ENCODE results near the gene CTIF. TPM values are rescaled to one million over a fixed set of nuclear protein-coding genes. Genes with fewer than 3 reads are reported as not detected.

Gene CTIF
- total and polyA plus RNA-seq, 5 donors from 2014 or later: 0.23 to 1.8 TPM; not detected in 3

GRCh38 chr18:48847807-48848486 lies 309.1 kb downstream of the CTIF start:
- Mint-ChIP-seq H3K4me1 (peaks cover 14 to 27% (median 25%) of the 10 kb centered on the region in 4 donors), H3K9me3 (peaks cover 0 to 4% (median 3%) of the 10 kb centered on the region in 7 donors), H3K27ac (peak overlapping the region in 1 of 3 donors; percentile 54), H3K27me3 (no peaks in the 10 kb centered on the region), H3K4me3 (no peak overlapping the region), H3K36me3 (peaks cover 8% of the 10 kb centered on the region)
- Histone ChIP-seq H3K27ac (ENCODE audit: insufficient read depth, low read length, poor library complexity, severe bottlenecking) (no peak overlapping the region), H3K4me3 (ENCODE audit: low read depth, low read length) (no peak overlapping the region), H3K9me3 (ENCODE audit: control insufficient read depth in 2 of 2, low read length in 2 of 2) (no peaks in the 10 kb centered on the region), H3K36me3 (ENCODE audit: control insufficient read depth, insufficient read depth, low read length) (no peaks in the 10 kb centered on the region), H3K27me3 (ENCODE audit: control insufficient read depth, insufficient read depth, low read length) (no peaks in the 10 kb centered on the region), H3K4me1 (ENCODE audit: control insufficient read depth, insufficient read depth, low read length, poor library complexity, severe bottlenecking) (peaks cover 16% of the 10 kb centered on the region)
- no peak for ATAC-seq (ENCODE audit: low read depth in 2 of 2)
- no peak for DNase-seq

- Histone ChIP-seq H3K27ac (ENCODE audit: insufficient read depth, low read length, poor library complexity, severe bottlenecking) (no peak overlapping the region), H3K4me1 (ENCODE audit: control insufficient read depth, insufficient read depth, low read length, poor library complexity, severe bottlenecking) (peaks cover 8% of the 10 kb centered on the region), H3K27me3 (ENCODE audit: control insufficient read depth, insufficient read depth, low read length) (no peaks in the 10 kb centered on the region), H3K36me3 (ENCODE audit: control insufficient read depth, insufficient read depth, low read length) (no peaks in the 10 kb centered on the region), H3K9me3 (ENCODE audit: control insufficient read depth in 2 of 2, low read length in 2 of 2) (no peaks in the 10 kb centered on the region), H3K4me3 (ENCODE audit: low read depth, low read length) (no peak overlapping the region)
- DNase-seq (no peak), ATAC-seq (ENCODE audit: low read depth in 2 of 2) (no peak)
- Mint-ChIP-seq H3K27me3 (no peaks in the 10 kb centered on the region), H3K36me3 (peaks cover 8% of the 10 kb centered on the region), H3K4me1 (peaks cover 14 to 25% (median 19%) of the 10 kb centered on the region in 4 donors), H3K4me3 (no peak overlapping the region), H3K9me3 (peaks cover 0 to 4% (median 3%) of the 10 kb centered on the region in 7 donors), H3K27ac (no peak overlapping the region)
Measured at GRCh38 chr18:48848641-48849143, 309.9 kb downstream of the CTIF start.

- no peak overlapping the region for H3K4me3 ChIP-seq (ENCODE audit: low read depth, low read length)
- no peaks in the 10 kb centered on the region for H3K27me3 ChIP-seq (ENCODE audit: control insufficient read depth, insufficient read depth, low read length)
- Mint-ChIP-seq H3K4me3 (no peak overlapping the region), H3K27me3 (no peaks in the 10 kb centered on the region), H3K36me3 (peaks cover 2% of the 10 kb centered on the region), H3K9me3 (peaks cover 0 to 4% (median 0%) of the 10 kb centered on the region in 7 donors), H3K4me1 (peaks cover 7 to 21% (median 12%) of the 10 kb centered on the region in 4 donors), H3K27ac (no peak overlapping the region)
- H3K36me3 ChIP-seq (ENCODE audit: control insufficient read depth, insufficient read depth, low read length): no peaks in the 10 kb centered on the region
- H3K4me1 ChIP-seq (ENCODE audit: control insufficient read depth, insufficient read depth, low read length, poor library complexity, severe bottlenecking): no peaks in the 10 kb centered on the region
- H3K9me3 ChIP-seq (ENCODE audit: control insufficient read depth in 2 of 2, low read length in 2 of 2): no peaks in the 10 kb centered on the region
- ATAC-seq (ENCODE audit: low read depth in 2 of 2) (no peak), DNase-seq (no peak)
- H3K27ac ChIP-seq (ENCODE audit: insufficient read depth, low read length, poor library complexity, severe bottlenecking): no peak overlapping the region
Measured at GRCh38 chr18:48850822-48851598, 312.2 kb downstream of the CTIF start.

GRCh38 chr18:48851599-48851960 lies 312.7 kb downstream of the CTIF start:
- H3K27me3 Mint-ChIP-seq: no peaks in the 10 kb centered on the region
- H3K4me3 Mint-ChIP-seq: no peak overlapping the region
- no peak overlapping the region for H3K27ac Mint-ChIP-seq
- Histone ChIP-seq H3K36me3 (ENCODE audit: control insufficient read depth, insufficient read depth, low read length) (no peaks in the 10 kb centered on the region), H3K4me3 (ENCODE audit: low read depth, low read length) (no peak overlapping the region), H3K9me3 (ENCODE audit: control insufficient read depth in 2 of 2, low read length in 2 of 2) (no peaks in the 10 kb centered on the region), H3K4me1 (ENCODE audit: control insufficient read depth, insufficient read depth, low read length, poor library complexity, severe bottlenecking) (no peaks in the 10 kb centered on the region), H3K27me3 (ENCODE audit: control insufficient read depth, insufficient read depth, low read length) (no peaks in the 10 kb centered on the region), H3K27ac (ENCODE audit: insufficient read depth, low read length, poor library complexity, severe bottlenecking) (no peak overlapping the region)
- peaks cover 7 to 20% (median 12%) of the 10 kb centered on the region in 4 donors for H3K4me1 Mint-ChIP-seq
- DNase-seq (no peak), ATAC-seq (ENCODE audit: low read depth in 2 of 2) (no peak)
- no peaks in the 10 kb centered on the region for H3K36me3 Mint-ChIP-seq
- H3K9me3 Mint-ChIP-seq: peaks cover 0 to 1% (median 0%) of the 10 kb centered on the region in 7 donors

- no peaks in the 10 kb centered on the region for H3K36me3 Mint-ChIP-seq
- Histone ChIP-seq H3K27ac (ENCODE audit: insufficient read depth, low read length, poor library complexity, severe bottlenecking) (no peak overlapping the region), H3K4me3 (ENCODE audit: low read depth, low read length) (no peak overlapping the region), H3K4me1 (ENCODE audit: control insufficient read depth, insufficient read depth, low read length, poor library complexity, severe bottlenecking) (no peaks in the 10 kb centered on the region), H3K36me3 (ENCODE audit: control insufficient read depth, insufficient read depth, low read length) (no peaks in the 10 kb centered on the region), H3K9me3 (ENCODE audit: control insufficient read depth in 2 of 2, low read length in 2 of 2) (no peaks in the 10 kb centered on the region), H3K27me3 (ENCODE audit: control insufficient read depth, insufficient read depth, low read length) (no peaks in the 10 kb centered on the region)
- peak overlapping the region in 1 of 3 donors; percentile 84 for H3K27ac Mint-ChIP-seq
- no peaks in the 10 kb centered on the region for H3K27me3 Mint-ChIP-seq
- H3K4me1 Mint-ChIP-seq: peaks cover 7 to 19% (median 10%) of the 10 kb centered on the region in 4 donors
- H3K4me3 Mint-ChIP-seq: no peak overlapping the region
- ATAC-seq (ENCODE audit: low read depth in 2 of 2) (no peak), DNase-seq (no peak)
- no peaks in the 10 kb centered on the region for H3K9me3 Mint-ChIP-seq
Measured at GRCh38 chr18:48852292-48852691, 313.5 kb downstream of the CTIF start.

- ATAC-seq (ENCODE audit: low read depth in 2 of 2) (no peak), DNase-seq (no peak)
- Histone ChIP-seq H3K4me3 (ENCODE audit: low read depth, low read length) (no peak overlapping the region), H3K27ac (ENCODE audit: insufficient read depth, low read length, poor library complexity, severe bottlenecking) (no peak overlapping the region), H3K9me3 (ENCODE audit: control insufficient read depth in 2 of 2, low read length in 2 of 2) (no peaks in the 10 kb centered on the region), H3K27me3 (ENCODE audit: control insufficient read depth, insufficient read depth, low read length) (no peaks in the 10 kb centered on the region), H3K36me3 (ENCODE audit: control insufficient read depth, insufficient read depth, low read length) (no peaks in the 10 kb centered on the region), H3K4me1 (ENCODE audit: control insufficient read depth, insufficient read depth, low read length, poor library complexity, severe bottlenecking) (no peaks in the 10 kb centered on the region)
- Mint-ChIP-seq H3K4me3 (no peak overlapping the region), H3K4me1 (peaks cover 7 to 18% (median 10%) of the 10 kb centered on the region in 4 donors), H3K36me3 (no peaks in the 10 kb centered on the region), H3K27ac (no peak overlapping the region), H3K9me3 (no peaks in the 10 kb centered on the region), H3K27me3 (no peaks in the 10 kb centered on the region)
Measured at GRCh38 chr18:48852794-48853193, 314.0 kb downstream of the CTIF start.

- no peak for DNase-seq
- Mint-ChIP-seq H3K27ac (no peak overlapping the region), H3K9me3 (no peaks in the 10 kb centered on the region), H3K4me1 (peaks cover 7 to 15% (median 10%) of the 10 kb centered on the region in 4 donors), H3K4me3 (no peak overlapping the region), H3K36me3 (no peaks in the 10 kb centered on the region), H3K27me3 (no peaks in the 10 kb centered on the region)
- no peaks in the 10 kb centered on the region for H3K4me1 ChIP-seq (ENCODE audit: control insufficient read depth, insufficient read depth, low read length, poor library complexity, severe bottlenecking)
- no peaks in the 10 kb centered on the region for H3K9me3 ChIP-seq (ENCODE audit: control insufficient read depth in 2 of 2, low read length in 2 of 2)
- H3K27me3 ChIP-seq (ENCODE audit: control insufficient read depth, insufficient read depth, low read length): no peaks in the 10 kb centered on the region
- ATAC-seq (ENCODE audit: low read depth in 2 of 2): no peak
- H3K27ac ChIP-seq (ENCODE audit: insufficient read depth, low read length, poor library complexity, severe bottlenecking): no peak overlapping the region
- H3K36me3 ChIP-seq (ENCODE audit: control insufficient read depth, insufficient read depth, low read length): no peaks in the 10 kb centered on the region
- H3K4me3 ChIP-seq (ENCODE audit: low read depth, low read length): no peak overlapping the region
Measured at GRCh38 chr18:48853588-48853987, 314.8 kb downstream of the CTIF start.
